COR-L47 (cell line): ENCODE results near the gene RAB35.
"Not testable (repeated sequence)": the region's sequence is repeated elsewhere in the genome, so short reads cannot be mapped to it uniquely, and the experiment has no call there.

Source experiments
- DNase-seq: peaks from one replicate; lab custom pipeline; 2025; lab: John Stamatoyannopoulos, UW

RAB35 gene

DNA sequence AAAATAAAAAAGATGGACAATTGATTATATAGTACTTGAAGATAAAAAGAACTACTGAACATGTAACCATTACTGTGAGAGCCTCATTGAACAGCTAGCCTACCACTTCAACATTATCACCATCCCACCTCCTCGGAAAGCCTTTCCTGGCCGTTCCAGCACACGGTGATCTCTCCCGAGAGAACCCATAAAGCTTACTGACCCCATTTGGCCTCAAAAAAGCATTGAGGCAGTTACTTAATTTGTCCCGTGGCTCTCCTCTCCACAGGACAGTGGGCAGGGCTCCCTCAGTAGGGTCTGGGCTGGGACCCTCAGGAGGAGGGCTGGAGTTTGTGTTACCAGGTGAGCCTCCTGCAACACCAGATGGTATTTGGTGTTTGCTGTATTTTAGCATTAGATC, 55.8 kb downstream of the RAB35 start:
- no peak for DNase-seq

DNA sequence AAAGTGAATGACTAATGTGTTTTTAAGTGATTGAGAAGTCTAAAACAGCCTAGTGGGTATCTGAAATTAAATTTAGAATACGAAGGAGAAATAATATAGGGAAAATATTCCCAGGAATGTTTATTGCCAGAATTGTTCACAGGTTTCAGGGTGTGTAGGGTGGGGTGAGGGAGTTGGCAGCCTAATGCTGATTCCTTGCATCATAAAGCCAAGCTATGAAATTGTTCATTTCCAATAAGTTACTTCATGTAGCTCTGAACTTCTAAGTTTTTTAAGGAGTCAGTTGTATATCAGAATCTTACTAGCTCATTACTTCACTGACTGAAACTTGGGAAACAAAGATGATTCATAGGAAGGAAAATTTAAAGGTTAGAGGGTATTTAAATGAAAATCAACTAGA, 56.4 kb downstream of the RAB35 start:
- DNase-seq = no peak

DNA sequence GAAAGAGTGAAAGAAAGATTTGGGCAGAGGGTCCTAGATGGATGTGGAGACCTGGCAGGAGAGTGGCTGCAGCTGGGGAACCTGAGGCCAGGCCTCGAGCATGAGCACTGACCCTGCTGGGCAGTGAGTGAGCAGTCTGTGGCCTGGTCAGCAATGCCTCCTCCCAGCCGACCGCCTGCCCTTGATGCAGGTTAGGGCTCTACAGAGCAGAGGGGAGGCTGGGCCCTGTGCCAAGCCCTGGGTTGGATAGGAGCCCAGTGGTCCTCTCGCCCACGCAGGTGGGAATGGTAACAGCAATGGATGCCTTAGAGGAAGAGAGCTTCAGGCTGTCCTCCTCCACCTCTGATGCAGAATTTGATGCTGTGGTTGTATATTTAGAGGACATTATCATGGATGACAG, 59.8 kb downstream of the RAB35 start:
- DNase-seq = no peak

- no peak for DNase-seq
Observed at GRCh38 chr12:120055231-120056000, 61.1 kb downstream of the RAB35 start.

GRCh38 chr12:120054293-120054692, 62.3 kb downstream of the RAB35 start:
- DNase-seq = no peak

DNA sequence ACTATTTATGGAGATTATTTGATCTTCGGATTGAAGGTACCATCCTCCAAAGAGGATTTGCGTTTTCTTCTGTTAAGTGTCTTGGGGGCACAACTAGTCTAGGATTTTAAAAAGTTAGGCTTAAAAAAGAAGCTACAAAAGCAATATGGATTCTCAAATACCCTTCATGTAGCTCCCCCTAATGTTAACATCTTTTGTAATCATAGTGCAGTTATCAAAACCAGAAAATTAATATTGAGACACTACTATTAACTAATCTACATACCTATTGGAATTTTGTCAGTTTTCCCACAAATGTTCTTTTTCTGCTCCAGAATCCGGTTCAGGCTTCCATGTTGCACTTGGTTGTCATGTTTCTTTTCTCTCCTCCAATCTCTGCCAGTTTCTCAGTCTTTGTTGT, 65.0 kb downstream of the RAB35 start:
- DNase-seq = no peak

- DNase-seq = no peak
Observed at GRCh38 chr12:120049426-120049825, 67.1 kb downstream of the RAB35 start.

DNA sequence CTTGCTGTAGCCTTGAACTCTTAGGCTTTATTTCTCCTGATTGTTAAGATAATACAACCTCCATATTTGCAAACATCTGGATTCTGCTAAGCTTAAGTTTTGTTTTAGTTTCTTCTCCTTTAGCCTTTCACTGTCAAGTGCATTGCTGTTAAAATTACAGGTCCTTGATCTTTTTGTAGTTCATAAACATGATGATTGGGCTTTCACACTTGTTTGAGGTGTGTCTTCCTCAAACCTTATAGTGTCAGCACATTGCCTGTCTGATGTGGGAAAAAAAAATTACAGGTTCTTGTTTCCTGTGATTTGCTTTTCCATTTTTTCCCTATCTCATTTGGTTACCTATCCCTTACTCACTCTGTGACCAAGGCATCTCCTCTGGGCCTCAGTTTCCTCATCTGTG, 68.3 kb downstream of the RAB35 start:
- no peak for DNase-seq

DNA sequence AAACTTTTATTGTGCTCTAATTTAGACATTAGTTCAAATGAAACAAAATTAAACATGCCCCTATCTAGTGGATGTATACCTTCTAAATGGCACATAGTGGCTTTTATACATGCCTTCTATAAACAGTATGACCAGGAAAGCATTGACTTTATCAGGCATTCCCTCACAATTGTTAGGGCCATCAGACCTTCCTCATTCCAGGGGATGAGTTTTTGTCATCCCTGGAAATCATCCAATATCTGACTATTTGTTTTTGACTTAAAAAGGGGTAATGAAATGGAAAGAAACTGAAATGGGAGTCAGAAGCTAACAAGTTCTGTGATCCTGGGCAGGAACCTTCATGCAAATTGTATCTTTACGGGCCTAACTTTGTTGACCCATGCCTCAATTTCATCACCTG, 69.5 kb downstream of the RAB35 start:
- DNase-seq = no peak

DNA sequence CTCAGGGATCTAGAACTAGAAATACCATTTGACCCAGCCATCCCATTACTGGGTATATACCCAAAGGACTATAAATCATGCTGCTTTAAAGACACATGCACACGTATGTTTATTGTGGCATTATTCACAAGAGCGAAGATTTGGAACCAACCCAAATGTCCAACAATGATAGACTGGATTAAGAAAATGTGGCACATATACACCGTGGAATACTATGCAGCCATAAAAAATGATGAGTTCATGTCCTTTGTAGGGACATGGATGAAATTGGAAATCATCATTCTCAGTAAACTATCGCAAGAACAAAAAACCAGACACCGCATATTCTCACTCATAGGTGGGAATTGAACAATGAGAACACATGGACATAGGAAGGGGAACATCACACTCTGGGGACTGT, 71.2 kb downstream of the RAB35 start:
- not testable (repeated sequence) for DNase-seq
